LHCN-M2 (cell line): ENCODE measurements around the gene LEKR1. TPM values are rescaled to one million over a fixed set of nuclear protein-coding genes. Genes with fewer than 3 reads are reported as not detected.

Experiments
- DNase-seq: peaks from one replicate; pipeline ENCODE4 v3.0.0-alpha.2; 2012; ENCODE audit warnings: low read depth
- total RNA-seq: library from RNA; depleted of rRNA; stranded (reverse); fragments of >200 nt; gene quantifications from 2 replicates; pipeline ENCODE4 v1.2.3, GENCODE V29; 2014

Gene LEKR1
- total RNA-seq, 1 experiment from 2014 or later: 0.34 TPM

DNA sequence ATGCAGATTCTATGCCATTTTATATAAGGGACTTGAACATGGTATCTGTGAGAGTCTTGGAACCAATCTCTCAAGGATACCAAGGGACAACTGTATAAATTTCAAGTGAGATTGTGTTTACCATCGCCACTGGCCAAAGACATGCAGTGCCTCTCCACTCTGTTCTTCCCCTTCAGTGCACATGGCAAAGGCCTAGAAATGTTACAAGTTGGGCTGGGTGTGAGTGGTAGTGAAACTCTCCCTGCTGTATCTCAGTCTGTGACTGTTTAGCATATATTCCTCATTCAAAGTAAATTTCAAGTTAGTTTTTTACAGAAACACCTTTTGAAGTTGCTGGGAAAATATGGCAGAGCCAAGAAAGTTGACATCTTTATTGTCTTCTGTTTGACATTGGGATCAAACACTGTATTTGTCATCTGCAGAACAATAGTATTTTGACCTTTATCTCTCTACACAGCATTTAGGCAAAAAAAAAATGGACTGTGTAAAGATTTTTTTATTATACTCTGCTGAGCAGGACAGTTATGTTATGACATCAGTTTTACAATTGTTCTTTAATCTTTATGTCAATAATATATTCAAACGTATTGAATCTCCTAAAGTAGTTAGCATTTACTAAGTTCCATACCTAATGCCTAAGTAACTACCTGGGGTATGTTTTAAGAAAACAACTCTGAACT, 232.4 kb downstream of the LEKR1 start:
- DNase-seq: no peak

DNA sequence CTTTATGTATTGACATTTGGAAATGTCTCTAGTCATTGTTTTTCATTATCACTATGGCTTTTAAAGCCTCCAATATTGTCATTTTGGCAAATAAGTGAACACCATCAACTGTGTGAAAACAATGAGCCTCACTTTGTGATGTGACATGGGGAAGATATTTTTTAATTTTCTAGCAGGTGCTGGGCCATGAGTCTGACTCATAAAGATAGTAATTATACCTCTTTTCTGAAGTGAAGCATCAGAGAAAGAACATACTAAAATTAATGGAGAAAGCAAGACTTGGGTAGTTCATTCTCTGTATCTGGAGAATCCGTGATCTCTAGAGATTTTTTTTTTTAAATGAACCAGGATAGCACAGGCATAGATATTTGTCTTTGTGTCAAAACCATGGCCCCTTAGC, 233.0 kb downstream of the LEKR1 start:
- DNase-seq: no peak

DNA sequence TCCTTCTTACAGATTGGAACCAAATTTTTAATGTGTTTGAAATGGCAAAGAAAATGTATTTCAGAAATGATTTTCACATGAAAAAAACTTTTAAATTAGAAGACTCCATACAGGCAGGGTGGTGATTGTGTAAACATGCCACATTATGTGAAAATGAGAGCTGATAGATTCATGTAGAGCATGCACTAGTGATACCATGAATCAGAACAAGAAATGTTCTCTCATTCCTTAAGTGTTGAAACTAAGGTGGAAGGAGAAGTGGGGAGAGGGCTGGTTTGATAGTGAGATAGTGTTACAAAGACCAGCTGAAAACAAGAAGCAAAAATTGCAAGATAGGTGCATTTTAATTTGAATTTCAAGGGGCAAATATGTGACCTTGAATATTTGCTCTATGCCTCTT, 233.5 kb downstream of the LEKR1 start:
- DNase-seq: no peak

DNA sequence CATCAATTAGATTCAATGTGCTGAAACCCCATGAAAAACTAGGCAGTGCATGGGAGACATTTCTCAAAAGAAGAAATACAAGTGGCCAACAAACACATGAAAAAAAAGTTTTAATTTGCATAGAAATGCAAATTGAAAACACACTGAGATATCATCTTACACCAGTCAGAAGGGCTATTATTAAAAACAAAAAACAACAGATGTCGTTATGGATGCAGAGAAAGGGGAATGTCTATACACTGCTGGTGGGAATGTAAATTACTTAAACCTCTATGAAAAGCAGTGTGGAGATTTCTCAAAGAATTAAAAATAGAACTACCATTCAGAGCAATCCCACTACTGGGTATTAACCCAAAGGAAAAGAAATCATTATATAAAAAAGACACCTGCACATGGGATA, 235.1 kb downstream of the LEKR1 start:
- no peak for DNase-seq

DNA sequence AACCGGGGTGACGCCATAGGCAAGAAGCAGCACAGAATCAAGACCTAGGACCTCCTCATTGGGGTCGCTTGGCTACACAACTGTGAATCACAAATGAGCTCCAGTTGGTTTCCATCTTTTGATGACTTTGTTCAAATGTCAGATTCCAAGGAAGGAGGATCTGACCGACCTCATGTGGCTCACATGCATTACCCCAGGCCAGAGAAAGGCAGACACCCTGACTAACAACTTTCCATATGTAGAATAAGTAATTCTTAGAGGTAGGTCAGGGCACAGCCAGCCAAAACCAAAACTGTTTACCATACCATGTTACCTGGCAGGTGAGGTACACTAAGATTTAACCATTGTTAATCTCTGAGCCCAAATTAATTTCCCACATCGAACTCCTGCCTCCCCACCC, 237.3 kb downstream of the LEKR1 start:
- DNase-seq: no peak

DNA sequence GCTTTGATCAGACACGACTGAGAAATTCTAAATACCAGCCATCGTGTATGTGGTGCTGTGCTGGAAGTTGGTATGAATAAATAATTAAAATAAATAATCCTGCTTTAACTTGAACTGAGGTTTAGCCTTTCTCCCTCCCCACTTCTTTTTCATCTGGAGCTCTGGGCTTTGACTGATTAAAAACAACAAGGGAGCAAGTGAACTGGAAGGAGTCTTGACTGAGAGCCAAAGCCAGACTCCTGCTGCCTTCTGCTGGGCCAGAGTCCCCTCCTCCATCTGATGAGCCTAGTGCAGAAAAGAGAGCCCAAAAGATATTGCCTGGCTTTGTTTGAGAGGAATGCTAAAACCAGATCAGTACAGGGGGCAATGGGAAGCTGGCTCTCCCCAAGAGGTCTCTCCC, 237.8 kb downstream of the LEKR1 start:
- no peak for DNase-seq

DNA sequence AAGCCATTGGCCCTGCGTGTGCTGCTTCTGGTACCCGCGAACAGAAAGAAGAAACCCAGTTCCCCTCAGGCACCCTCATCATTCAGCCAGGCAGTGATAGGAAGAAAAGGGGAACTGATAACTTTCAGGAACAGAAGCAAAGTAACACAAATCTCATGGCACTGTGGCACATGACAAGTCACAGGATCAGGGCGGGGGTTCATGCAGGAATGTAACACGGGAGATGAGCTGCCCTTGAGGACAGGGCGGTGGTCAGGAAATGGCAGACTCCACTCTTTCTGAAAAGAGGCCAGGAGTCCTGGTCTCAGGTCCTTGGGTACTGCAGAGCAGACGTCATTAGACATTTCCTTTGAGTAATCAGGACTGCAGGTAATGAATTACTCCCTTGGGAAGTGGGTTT, 238.2 kb downstream of the LEKR1 start:
- DNase-seq: no peak

DNA sequence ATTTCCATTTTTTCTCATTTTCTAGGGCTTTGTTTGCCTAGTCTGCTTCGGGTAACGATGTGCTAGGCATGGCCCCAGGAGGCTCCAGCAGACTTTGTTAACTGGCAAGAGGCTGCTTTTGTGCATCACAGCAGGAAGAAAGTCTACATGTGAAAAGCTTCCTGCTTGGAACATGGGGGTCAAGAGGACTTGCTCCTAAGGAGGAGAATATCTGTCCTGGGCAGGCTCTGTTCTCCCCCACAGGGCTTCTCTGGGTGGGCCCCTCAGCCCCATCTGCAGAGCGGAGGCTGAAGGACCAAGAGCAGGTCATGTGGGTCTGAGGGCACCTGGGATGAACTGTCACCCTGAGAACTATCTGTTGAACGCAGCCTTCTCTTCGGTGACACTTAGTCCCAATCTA, 239.0 kb downstream of the LEKR1 start:
- no peak for DNase-seq

DNA sequence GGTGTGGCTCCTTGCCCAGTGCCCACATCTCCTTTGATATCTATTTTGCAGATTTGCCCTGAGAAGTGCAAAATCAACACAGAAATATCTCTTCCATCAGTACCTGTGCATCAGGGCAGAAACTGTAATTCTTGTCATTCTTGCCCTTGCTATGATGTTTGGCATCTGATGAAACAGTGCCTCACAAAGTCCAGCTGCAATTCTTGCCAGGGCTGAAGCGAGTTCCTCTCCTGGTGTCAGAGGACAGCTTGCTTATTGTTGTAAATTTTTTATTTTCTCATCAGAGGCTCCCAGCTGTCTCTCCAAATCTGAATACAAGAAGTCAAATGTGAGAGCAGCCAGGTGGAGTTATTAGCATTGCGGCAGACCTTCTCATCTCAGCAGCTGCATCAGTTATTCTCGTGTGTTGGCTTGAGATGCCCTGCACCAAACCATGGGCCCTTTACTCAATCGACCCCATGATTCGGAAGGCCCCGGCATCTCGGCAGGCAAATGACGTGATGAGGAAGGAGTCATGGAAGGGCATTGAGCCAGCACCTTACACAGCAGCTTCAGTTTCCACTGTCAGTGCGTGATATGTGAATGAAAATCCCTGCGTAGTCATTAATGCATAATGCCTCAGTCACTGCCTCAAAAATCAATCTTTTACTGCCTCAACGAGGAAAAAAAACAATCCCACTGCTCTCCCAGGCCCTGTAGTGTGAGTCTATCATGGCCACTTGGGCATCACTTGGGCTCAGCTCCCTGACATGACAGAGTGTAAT, 240.4 kb downstream of the LEKR1 start:
- DNase-seq: peak; percentile 89

DNA sequence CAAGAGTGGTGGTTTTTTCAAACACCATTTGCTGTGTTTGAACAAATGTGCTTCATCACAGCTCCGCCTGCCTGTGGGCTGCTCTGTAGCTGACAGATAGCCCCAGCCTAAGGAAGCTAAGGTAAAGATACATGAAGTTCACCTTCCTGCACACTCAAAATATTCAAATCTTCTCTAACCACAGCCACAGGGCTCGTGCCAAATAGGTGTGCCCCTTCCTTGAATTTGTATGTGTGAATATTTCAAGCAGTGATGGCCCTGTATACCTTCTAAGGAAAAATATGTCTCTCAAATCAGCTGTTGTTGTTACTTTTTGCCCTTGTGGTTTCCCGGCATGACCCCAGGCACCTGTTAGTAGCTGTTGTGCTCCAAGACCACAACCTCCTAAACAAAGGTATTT, 241.0 kb downstream of the LEKR1 start:
- peak; percentile 79 for DNase-seq

DNA sequence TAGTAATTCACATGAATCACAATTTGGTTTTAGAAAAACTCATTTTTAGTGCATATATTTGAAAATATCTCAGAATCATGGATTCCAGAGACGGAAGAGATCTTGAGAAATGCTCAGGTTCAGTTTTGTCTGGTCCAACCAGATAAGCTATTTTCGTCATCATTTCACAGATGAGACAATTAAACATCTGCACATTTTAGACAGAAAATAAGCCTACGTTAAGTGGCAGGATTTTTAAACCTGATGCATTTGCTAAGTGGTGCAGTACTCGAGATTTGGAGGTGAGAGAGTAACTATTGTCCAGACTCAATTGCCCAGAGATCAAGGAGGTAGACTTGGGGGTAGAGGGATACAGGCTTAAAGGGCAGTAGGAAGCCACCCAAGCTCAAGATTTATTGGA, 243.3 kb downstream of the LEKR1 start:
- DNase-seq: no peak

DNA sequence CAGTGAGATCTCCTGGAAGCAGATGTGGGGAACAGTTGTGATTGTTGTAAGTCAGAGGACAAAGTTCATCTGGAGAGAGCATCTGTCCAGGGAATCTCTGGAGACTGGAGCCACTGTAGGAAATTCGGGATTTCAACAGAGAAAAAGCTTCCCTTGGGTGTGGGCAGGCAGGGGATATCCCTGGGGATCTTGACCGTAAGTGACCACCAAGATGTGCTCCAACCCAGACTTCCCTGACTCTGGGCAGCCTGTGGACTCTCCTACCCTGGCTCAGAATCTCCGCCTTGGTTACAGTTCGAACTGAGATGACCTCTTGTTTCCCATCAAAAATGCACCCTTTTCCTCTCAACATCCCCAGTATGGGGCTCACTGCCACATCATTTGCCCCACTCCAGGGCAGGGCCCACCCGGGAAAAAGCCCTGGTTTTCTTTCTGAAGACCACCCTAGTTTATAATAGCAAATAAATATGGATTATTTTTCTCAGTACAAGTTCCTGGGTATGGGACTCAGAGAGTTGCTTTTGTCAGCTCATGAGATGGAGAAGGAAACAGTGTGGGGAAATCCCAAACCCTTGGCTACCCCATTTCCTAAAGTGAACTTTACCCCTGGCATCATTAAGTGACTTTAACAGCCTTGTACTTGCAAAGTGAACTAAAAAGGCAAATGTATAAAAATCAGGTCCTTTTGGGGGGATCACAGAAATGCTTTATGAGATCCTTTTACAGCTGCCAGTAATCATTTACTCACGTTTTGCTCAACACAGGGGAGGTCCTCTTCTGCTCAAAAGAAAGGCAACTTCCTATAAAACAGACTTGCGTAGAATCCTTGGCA, 243.9 kb downstream of the LEKR1 start:
- DNase-seq: no peak

DNA sequence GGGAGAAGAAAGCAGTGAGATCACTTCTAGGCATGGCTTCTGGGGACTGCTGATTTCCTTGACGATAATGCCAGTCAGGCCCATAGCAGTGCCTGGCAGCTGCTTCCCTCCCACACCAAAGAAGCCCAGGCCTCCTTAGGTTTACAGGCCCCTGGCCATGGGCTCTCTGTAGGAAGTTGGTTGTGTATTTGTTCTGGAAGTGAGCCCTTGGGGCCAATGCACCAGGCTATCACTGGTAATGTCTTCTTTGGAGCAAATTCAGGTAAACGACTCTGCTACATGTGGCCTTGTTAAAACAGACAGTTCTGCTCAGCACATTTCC, 244.5 kb downstream of the LEKR1 start:
- DNase-seq: peak; percentile 34

DNA sequence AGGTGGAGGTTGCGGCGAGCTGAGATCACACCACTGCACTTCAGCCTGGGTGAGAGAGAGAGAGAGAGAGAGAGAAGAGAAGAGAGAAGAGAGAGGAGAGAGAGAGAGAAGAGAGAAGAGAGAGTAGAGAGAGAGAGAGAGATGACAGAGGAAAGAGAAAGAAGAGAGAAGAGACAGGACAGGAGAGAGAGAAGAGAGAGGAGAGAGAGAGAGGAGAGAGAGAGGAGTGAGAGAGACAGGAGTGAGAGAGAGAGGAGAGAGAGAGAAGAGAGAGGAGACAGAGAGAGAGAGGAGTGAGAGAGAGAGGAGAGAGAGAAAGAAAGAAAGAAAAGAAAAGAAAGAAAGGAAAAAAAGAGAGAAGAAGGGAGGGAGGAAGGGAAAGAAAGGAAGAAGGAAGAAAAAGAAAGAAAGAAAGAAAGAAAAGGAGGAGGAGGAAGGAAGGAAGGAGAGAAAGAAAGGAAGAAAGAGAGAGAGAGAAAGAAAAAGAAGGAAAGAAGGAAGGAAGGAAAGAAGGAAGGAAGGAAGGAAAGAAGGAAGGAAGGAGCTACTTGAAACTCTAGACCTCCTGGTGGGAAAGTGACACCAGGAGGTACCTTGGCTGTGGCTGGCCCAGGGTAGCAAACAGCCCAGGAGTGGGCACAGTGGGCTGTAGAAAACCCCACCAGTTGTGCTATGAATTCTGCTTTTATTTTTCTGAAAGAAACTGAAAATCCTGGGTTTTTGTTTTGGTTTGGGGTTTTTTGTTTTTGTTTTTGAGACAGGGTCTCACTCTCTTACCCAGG, 245.8 kb downstream of the LEKR1 start:
- no peak for DNase-seq

DNA sequence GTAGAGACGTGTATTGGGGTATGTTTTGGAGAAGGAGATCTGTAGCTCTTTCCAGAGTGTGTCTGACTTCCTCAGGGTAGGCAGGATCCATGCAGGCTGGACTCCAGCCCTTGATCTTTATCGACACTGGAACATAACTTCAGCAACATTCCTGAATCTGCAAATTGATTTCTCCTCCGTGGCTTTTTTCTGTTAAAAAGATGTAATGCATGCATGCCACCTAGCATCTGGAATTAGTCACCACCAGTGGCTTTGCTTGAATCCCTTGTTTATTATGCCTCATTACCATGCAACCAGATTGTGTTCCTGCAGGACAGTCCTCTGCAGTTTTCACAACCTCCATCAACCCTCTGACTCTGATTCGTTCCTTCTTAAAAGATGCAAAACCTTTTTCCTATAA, 247.7 kb downstream of the LEKR1 start:
- peak; percentile 82 for DNase-seq

DNA sequence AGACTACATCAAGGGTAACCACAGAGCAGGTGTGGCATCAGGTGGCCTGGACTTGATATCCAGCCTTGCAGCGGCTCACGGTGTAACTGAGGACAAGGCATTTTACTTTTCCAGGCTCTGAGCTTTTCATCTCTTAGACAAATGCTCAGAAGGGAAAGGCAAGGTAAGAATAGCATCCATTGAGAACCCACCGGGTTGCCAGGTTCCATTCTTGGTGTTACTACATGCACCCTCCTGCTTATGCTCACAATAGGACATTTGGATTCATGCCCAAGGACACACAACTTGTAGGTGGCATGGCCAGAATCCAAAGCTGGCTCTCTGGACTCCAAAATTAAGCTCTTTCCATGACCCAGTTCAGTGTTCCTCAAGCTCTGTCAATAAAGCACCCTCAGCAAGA, 248.3 kb downstream of the LEKR1 start:
- no peak for DNase-seq

DNA sequence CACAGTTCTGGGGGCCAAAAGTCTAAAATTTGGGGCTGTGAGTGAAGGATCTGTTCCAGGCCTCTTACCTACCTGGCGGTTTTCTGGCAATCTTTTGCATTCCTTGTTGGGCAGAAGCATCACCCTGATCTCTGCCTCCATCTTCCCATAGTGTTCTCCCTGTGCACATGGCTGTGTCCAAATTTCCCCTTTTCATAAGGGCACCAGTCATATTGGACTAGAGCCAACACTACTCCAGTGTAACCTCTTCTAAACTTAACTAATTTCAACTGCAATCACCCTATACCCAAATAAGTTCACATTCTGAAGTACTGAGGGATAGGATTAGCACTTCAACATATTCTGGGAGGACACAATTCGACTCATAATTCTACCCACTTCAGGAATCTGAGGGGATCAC, 248.8 kb downstream of the LEKR1 start:
- no peak for DNase-seq

DNA sequence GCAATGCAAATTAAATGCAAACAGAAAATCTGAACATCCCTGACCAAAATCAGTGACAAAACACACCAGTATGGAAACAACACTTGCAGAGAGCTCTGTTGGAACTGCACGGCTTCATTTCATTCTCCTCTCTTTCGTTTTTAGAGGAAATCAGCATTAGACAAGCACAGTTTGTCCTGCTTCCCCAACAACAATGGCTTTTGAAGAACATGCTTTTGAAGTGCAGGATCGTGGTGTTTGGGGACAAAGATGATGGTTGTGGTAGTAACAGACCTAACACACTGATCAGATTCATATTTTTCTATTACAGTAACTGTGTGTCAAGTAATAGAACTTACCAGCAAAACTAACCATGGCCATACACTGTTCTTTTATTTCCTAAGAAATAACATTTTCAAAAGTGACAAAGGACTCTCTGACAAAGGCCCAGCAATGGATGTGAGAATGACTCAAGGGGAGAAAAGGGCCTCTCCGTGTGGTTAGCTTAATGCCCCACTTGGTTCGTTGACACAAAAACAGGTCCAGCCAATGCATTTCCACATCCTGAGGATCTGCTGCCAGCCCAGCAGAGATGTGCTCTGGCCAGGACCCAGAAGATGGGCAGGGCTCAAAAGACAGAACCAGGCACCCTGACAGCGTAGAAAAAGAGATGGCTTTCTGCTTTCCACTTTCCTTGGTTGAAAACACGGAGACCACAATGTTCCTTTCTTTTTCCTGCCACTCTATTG, 249.7 kb downstream of the LEKR1 start:
- no peak for DNase-seq

DNA sequence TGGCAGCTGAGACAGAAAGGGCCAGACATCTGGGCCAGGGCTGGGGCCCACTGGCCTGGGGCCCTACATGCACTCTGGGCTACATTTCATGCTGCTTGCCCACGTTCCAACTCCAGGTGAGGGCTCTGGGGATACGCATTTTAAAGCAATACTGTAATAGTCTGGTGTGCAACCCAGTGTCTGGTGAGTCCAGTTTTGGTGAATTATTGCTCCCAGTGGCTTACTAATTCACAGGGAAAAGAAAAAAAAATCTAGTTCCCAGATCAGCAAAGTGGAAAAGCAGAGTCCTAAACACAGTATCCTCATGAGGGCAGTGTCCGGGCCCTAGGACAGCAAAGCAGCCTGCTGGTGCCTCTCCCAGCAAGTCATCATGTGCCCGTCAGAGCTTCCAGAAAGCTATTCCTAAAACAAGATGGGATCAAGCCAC, 251.4 kb downstream of the LEKR1 start:
- peak; percentile 55 for DNase-seq

DNA sequence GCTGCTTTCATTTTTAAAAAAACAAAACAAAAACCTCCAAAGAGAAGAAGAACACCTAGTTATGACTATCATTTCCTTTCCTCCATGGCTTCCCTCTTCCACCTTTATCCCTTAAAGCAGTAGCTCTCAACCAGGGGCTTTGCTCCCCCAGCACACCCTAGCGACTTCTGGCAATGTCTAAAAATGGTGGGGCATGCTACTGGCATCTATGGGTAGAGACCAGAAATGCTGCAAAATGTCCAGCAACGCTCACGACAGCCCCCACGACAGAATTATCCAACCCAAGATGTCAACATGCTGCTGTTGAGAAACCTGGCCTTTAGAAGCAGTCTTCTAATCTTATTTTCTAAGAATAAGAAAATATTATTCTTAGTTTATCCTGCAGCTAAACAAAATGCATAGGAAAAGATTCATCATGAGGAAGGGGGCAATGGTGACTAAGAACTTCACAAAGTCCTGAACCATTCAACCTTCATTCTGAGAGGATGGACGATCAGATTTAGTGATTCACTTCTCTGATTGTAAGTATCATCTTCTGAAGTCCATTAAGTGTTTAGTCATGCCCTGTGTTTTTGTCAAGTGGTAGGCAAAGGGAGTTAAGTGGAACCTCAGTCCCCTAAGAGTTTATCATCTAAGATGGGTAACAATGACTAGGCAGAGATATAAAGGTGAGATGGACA, 252.1 kb downstream of the LEKR1 start:
- no peak for DNase-seq

DNA sequence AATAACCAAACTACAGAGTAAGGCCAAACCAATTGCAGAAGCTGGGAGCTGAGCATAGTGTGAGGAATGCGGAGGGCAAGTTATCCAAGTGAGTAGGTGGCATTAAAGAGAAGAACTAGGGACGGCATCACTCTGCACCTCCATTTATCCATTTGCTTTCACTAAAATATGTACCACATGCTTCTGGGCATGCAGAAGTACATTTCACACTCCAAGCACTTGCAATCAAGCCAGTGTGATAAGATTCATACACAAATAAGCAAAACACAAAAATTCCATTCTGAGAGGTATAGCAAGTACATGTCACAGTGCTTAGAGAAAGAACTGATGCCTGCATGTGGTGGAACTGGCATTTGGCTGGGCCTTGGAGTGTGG, 252.6 kb downstream of the LEKR1 start:
- DNase-seq: no peak
